GM18498 (cell line): ENCODE measurements around the gene SLC39A2.

Experiments used
- ATAC-seq: cut with Tn5 transposase; IDR thresholded peaks from one replicate; pipeline ENCODE4 v1.9.1; 2021; ENCODE audit warnings: mild to moderate bottlenecking, moderate library complexity; ENCODE audit not compliant: unreplicated experiment

Gene SLC39A2

DNA sequence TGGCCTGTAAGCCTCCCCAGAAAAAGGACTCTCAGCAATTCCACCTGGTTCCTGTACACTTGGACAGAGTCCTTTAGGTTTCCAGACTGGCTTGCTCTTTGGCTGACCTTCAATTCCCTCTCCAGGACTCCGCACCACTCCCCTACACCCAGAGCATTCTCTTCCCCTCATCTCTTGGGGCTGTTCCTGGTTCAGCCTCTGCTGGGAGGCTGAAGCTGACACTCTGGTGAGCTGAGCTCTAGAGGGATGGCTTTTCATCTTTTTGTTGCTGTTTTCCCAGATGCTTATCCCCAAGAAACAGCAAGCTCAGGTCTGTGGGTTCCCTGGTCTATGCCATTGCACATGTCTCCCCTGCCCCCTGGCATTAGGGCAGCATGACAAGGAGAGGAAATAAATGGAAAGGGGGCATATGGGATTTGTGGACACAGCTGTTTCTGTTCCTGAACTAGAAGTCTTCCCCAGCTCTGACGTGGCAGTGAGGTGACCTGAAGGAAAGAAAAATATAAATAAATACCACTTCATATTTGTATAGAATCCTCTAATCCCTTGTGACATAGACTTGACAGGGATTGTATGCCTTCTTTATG, 44.4 kb downstream of the SLC39A2 start:
- no peak for ATAC-seq

- ATAC-seq, result no peak
Observed at GRCh38 chr14:21043974-21044618, 45.0 kb downstream of the SLC39A2 start.

GRCh38 chr14:21047378-21047781, 48.3 kb downstream of the SLC39A2 start:
- no peak for ATAC-seq

DNA sequence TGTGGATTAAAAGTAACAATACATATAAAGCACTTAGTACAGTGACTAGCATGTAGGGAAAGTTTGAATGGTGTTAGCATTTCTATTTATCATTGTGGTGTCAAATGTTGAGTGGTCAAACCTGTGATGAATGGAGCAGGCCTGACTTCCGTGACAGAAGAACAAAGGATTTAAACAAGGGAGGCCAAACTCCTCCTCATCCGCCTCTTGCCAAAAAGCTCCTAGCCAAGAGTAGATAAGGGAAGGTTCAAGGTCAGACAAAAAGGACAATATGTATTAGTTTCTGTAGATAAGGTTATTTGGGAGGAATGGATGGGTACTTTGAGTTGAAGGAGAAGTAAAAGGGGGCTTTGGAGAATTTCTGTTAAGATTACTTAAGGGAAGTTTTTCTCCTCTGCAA, 49.5 kb downstream of the SLC39A2 start:
- no peak for ATAC-seq

GRCh38 chr14:21049271-21049673, 50.2 kb downstream of the SLC39A2 start:
- ATAC-seq, result no peak

GRCh38 chr14:21050597-21050996, 51.5 kb downstream of the SLC39A2 start:
- no peak for ATAC-seq
